ENCODE measurements around the gene FBN1. TPM values are rescaled to one million over a fixed set of nuclear protein-coding genes. Genes with fewer than 3 reads are reported as not detected.

Gene FBN1
- polyA plus RNA-seq (ENCODE audit: insufficient read length in 3 of 3) = 100 to 1,000 TPM in 1 of 3 donors, 10 to 100 TPM in 2; 80.9 to 104 (median 99.6) TPM

DNA sequence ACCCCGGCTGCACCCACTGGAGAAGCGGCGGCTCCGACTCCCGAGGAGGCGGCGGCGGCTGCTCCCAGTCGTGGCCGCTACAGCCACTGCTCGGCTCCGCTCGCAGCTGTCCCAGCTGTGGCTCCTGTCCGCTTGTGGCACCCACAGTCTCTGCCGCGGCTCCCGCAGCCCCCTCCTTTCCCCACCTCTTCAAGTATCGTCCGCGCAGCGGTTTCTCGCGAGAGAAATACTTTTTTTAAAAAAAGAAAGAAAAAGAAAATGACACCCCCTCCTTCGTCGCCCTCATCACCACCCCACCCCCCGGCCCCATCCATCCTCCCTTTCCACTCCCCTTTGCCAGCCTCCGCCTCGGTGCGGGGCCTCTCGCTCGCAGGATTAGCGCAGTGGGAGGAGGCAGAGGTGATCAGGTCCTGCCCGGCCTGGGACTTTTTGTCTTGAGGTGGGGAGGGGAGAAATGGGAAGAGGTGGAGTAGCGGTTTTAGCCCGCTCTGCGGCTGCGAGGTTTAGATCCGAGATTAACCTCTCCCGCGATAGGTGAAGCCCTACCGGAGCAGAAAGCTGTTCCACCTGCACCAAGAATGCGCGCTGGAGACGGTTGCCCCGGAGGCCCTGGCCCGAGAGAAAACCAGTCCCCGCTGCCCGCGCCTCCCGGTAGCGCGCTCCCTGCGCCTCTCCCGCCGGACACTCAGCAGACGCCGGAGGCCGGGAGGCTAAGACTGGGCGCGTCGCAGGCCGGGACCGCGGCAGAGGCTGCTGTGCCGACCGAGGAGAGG, at the start of gene FBN1:
Gene FBN1 (minus strand): TSS at position 152 of the 773 bp plus-strand sequence. CDS start 940 bp downstream, outside the sequence.
- peak; percentile 75 to 82 (median 78) for DNase-seq (ENCODE audit: low read depth in 3 of 3, low spot score in 2 of 3)

DNA sequence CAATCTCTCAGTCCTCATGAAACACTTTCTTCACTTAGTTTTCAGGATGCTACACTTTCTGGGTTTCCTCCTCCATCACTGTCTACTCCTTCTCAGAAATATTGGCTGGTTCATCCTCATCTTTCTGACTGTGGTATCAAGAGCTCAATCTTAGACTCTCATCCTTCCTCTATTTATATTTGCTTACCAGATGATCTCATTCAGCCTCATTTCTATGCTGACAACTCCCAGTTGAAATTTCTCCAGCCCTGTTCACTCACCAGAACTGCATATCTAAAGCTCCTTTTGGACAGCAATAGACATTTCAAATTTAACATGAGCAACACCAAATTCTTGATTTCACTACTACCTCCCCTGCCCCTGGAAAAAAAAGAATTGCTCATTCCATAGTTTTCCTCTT, 48.0 kb upstream of the FBN1 start:
- DNase-seq (ENCODE audit: low read depth in 3 of 3, low spot score in 2 of 3) = no peak

- no peak for DNase-seq (ENCODE audit: low read depth in 3 of 3, low spot score in 2 of 3)
Measured at GRCh38 chr15:48688493-48688892, 43.0 kb upstream of the FBN1 start.

DNA sequence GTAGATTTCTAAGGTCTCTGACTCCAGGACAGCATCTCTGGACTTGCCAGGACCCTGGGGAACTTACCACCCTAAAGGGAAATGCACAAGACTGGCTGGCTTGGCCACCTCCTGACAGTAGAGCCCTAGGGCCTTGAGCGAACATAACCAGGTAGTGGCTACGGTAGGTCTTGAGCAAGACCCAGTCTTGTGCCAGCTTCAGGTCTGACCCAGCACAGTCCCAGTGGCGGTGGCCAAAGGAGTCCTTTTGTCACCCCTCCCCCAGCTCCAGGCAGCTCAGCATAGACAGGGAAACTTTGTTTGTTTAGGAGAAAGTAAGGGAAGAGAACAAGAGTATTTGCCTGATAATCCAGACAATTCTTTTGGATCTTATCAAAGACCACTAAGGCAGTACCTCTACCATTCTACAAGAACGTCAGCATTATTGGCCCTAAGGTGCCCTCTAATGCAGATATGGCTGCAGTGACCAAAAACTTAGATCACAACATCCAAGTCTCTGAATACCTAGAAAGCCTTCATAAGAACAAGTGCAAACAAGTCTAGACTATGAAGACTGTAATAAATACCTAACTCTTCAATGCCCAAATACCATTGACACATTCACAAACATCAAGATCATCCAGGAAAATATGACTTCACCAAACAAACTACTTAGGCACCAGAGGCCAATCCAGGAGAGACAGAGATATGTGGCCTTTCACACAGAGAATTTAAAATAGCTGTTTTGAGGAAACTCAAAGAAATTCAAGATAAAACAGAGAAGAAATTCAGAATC, 38.7 kb upstream of the FBN1 start:
- no peak for DNase-seq (ENCODE audit: low read depth in 3 of 3, low spot score in 2 of 3)

GRCh38 chr15:48682942-48683651, 37.6 kb upstream of the FBN1 start:
- no peak for DNase-seq (ENCODE audit: low read depth in 3 of 3, low spot score in 2 of 3)

GRCh38 chr15:48681353-48681752, 35.8 kb upstream of the FBN1 start:
- no peak for DNase-seq (ENCODE audit: low read depth in 3 of 3, low spot score in 2 of 3)

- no peak for DNase-seq (ENCODE audit: low read depth in 3 of 3, low spot score in 2 of 3)
Measured at GRCh38 chr15:48680841-48681240, 35.3 kb upstream of the FBN1 start.

DNA sequence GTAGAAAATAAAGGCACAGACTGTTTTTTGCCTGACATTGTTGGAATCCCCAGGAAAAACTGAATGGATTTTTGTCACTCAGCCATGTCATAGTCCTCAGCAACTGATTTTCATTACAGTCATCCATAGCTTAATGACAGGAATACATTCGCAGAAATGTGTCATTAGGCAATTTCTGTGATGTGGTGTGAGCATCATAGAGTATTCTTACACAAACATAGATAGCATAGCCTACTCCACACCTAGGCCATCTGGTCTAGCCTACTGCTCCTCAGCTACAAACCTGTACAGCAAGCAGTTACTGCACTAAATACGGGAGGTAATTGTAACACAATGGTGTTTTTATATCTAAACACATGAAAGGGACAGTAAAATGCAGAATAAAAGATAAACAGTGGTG, 34.4 kb upstream of the FBN1 start:
- DNase-seq (ENCODE audit: low read depth in 3 of 3, low spot score in 2 of 3) = no peak

- DNase-seq (ENCODE audit: low read depth in 3 of 3, low spot score in 2 of 3) = no peak
Measured at GRCh38 chr15:48678851-48679250, 33.3 kb upstream of the FBN1 start.

DNA sequence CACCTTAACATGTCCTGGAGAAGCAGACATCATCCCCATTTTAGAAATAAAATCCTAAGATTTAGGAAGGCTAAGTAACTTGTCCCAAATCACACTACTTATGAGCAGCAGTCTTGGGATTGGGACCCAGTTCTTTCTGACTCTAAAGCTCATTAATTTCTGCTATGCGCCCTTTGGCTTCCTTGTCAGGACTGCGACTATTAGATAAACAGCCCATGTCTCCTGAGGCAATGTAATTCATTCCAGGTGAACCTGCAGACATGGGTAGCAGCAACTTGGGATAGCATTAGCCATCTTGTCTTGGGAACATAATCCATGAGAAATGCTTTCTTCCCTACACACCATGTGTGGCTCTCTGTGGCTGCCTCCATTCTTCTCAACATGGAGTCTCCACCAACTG, 32.3 kb upstream of the FBN1 start:
- no peak for DNase-seq (ENCODE audit: low read depth in 3 of 3, low spot score in 2 of 3)

DNA sequence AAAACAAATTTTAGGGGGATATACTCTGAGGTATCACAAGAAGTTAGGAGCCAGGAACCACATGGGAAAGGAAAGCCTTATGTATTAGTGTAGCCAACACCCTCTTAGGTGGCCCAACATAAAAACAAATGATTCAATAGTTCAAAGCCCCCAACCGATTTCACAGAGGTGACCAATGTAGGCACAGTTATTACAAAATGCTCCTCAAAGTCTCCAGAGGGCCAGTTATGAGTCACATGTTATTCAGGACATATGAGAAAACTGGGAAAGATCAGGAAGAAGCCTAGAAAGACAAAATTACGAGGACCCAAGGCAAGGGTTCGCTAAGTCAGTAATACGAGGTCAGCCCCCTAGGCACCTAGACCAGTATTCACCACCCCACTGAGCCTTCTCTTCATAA, 29.9 kb upstream of the FBN1 start:
- no peak for DNase-seq (ENCODE audit: low read depth in 3 of 3, low spot score in 2 of 3)

GRCh38 chr15:48674876-48675275, 29.4 kb upstream of the FBN1 start:
- DNase-seq (ENCODE audit: low read depth in 3 of 3, low spot score in 2 of 3) = no peak

- no peak for DNase-seq (ENCODE audit: low read depth in 3 of 3, low spot score in 2 of 3)
Measured at GRCh38 chr15:48672206-48672605, 26.7 kb upstream of the FBN1 start.

GRCh38 chr15:48671103-48672022, 25.9 kb upstream of the FBN1 start:
- DNase-seq (ENCODE audit: low read depth in 3 of 3, low spot score in 2 of 3) = no peak

DNA sequence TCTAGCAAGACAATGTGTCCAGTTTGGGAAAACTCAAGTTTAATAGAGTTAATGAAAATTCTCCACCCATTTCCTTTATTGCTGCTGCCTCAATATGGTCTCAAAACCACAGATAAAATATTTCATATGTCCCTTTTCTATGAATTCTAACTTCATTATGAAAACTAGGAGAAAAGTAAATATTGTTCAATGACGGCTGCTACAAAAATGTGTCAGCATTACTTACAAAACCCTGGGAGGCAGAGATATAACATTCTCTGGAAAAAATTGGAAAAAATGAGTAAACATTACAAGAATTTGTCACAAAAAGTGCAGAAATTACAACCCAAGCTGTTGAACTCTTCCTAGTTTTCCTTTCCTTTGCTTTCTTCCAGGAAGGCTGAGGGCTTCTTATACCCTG, 22.2 kb upstream of the FBN1 start:
- DNase-seq (ENCODE audit: low read depth in 3 of 3, low spot score in 2 of 3) = no peak

DNA sequence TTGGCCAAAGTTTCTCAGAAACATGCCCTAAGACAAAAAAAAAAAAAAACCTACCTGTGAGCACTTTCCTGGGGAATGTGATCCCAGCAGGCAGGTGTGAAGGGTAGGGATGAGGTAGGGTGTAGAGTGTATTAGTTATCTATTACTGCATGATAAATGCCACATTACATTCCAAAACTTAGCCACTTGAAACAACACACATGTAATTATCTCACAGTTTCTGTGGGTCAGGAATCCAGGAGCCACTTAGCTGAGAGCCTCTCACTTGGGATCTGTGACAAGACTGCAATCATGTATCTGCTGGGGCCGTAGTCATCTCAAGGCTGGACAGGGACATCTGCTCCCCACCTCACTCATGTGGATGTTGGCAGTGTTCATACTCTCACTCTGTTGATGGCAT, 18.9 kb upstream of the FBN1 start:
- DNase-seq (ENCODE audit: low read depth in 3 of 3, low spot score in 2 of 3) = no peak

- DNase-seq (ENCODE audit: low read depth in 3 of 3, low spot score in 2 of 3) = no peak
Measured at GRCh38 chr15:48657950-48658591, 12.6 kb upstream of the FBN1 start.

GRCh38 chr15:48654801-48655200, 9.3 kb upstream of the FBN1 start:
- DNase-seq (ENCODE audit: low read depth in 3 of 3, low spot score in 2 of 3) = no peak

GRCh38 chr15:48653913-48654670, 8.6 kb upstream of the FBN1 start:
- DNase-seq (ENCODE audit: low read depth in 3 of 3, low spot score in 2 of 3) = no peak
